Measurements from ENCODE around the gene GTF3A.

Gene GTF3A

DNA sequence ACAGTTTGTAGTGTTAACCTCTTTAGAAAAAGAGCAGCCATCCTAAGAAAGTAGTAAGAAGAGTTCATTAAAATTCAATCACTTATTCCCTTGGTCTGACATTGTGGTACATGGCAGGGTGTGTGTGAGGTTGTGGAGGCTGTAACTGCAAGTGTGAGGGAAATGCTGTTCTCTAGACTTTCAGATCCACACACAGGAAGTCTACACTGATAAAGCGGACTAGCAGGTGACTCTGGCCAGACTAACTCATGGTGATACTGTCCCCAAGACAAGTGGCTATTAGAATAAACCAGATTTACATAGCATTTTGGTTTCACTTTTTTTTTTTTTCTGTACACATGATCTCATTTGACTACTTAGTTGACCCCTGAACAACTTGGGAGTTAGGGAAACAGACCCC is 16.0 kb downstream of the GTF3A start:
- Histone ChIP-seq H3K27me3 (ENCODE audit: insufficient read depth, poor library complexity, severe bottlenecking) (no peaks in the 10 kb centered on the region), H3K9me3 (ENCODE audit: severe bottlenecking) (no peaks in the 10 kb centered on the region), H3K4me1 (ENCODE audit: insufficient read depth, poor library complexity, severe bottlenecking) (no peaks in the 10 kb centered on the region), H3K27ac (ENCODE audit: poor library complexity, severe bottlenecking) (no peak overlapping the region), H3K4me3 (ENCODE audit: severe bottlenecking) (no peak overlapping the region), H3K36me3 (ENCODE audit: low read depth) (peaks cover 16% of the 10 kb centered on the region)
- TF ChIP-seq, protein P1, sequence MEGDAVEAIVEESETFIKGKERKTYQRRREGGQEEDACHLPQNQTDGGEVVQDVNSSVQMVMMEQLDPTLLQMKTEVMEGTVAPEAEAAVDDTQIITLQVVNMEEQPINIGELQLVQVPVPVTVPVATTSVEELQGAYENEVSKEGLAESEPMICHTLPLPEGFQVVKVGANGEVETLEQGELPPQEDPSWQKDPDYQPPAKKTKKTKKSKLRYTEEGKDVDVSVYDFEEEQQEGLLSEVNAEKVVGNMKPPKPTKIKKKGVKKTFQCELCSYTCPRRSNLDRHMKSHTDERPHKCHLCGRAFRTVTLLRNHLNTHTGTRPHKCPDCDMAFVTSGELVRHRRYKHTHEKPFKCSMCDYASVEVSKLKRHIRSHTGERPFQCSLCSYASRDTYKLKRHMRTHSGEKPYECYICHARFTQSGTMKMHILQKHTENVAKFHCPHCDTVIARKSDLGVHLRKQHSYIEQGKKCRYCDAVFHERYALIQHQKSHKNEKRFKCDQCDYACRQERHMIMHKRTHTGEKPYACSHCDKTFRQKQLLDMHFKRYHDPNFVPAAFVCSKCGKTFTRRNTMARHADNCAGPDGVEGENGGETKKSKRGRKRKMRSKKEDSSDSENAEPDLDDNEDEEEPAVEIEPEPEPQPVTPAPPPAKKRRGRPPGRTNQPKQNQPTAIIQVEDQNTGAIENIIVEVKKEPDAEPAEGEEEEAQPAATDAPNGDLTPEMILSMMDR (IDR thresholded peaks at IDR 0.05; ENCODE audit: poor library complexity, severe bottlenecking): no peak
- no peak for DNase-seq (ENCODE audit: low spot score)
- no peak for ATAC-seq (ENCODE audit: low read depth)

DNA sequence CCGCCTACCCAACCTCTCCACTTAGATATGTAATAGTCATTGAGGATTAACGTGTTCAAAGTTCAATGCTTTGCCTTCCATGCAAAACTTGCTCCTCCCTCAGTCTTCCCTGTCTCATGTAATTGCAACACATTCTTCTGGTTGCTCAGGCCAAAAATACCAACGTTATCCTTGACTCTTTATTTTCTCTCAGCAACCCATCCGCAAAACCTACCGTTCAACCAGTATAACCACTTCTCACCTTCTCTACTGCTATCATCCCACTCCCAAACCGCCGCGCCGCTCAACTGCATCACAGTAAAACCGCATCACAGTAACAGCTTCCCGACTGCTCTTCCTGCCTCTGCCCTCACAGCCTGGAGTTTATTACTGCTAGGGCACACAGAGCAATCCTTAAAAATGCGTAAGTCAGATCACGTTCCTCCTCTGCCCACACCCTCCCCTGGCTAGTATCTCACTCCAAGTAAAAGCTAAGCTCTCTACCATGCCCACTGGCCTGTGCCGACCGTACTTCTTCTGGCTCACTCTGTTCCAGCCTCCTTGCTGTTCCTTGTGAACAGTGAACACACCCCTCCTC is 17.7 kb downstream of the GTF3A start:
- Histone ChIP-seq H3K36me3 (ENCODE audit: low read depth) (peaks cover 7% of the 10 kb centered on the region; the same call in 1 of the 2 replicates), H3K27me3 (ENCODE audit: insufficient read depth, poor library complexity, severe bottlenecking) (no peaks in the 10 kb centered on the region), H3K4me1 (ENCODE audit: insufficient read depth, poor library complexity, severe bottlenecking) (no peaks in the 10 kb centered on the region), H3K27ac (ENCODE audit: poor library complexity, severe bottlenecking) (no peak overlapping the region), H3K4me3 (ENCODE audit: severe bottlenecking) (no peak overlapping the region), H3K9me3 (ENCODE audit: severe bottlenecking) (no peaks in the 10 kb centered on the region)
- ATAC-seq (ENCODE audit: low read depth): no peak
- no peak for DNase-seq (ENCODE audit: low spot score)
- TF ChIP-seq, protein P1 (IDR thresholded peaks at IDR 0.05; ENCODE audit: poor library complexity, severe bottlenecking): no peak

DNA sequence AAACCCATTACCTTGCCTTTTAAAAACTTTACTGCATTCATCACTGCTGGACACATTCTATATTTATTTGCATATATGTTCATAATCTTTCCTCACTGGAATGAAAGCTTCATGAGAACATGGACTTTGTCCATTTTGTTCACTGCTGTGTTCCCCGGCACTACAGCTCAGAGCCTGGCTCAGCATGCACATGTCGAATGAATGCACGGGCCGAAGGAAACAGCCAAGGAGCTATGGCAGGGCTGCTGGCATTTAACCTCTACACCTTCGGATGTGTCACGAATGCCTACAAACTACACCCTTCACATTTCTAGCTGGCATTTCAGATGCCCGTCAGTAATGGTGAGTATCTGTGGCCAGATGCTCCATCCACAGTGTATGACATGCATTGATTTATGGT is 18.4 kb downstream of the GTF3A start:
- H3K27ac ChIP-seq (ENCODE audit: poor library complexity, severe bottlenecking): no peak overlapping the region
- no peak for DNase-seq (ENCODE audit: low spot score)
- no peak overlapping the region for H3K4me3 ChIP-seq (ENCODE audit: severe bottlenecking)
- H3K36me3 ChIP-seq (ENCODE audit: low read depth): peaks cover 7% of the 10 kb centered on the region; the same call in 1 of the 2 replicates
- H3K9me3 ChIP-seq (ENCODE audit: severe bottlenecking): no peaks in the 10 kb centered on the region
- no peak for ATAC-seq (ENCODE audit: low read depth)
- TF ChIP-seq, protein P1 (IDR thresholded peaks at IDR 0.05; ENCODE audit: poor library complexity, severe bottlenecking): no peak
- H3K4me1 ChIP-seq (ENCODE audit: insufficient read depth, poor library complexity, severe bottlenecking): no peaks in the 10 kb centered on the region
- no peaks in the 10 kb centered on the region for H3K27me3 ChIP-seq (ENCODE audit: insufficient read depth, poor library complexity, severe bottlenecking)

DNA sequence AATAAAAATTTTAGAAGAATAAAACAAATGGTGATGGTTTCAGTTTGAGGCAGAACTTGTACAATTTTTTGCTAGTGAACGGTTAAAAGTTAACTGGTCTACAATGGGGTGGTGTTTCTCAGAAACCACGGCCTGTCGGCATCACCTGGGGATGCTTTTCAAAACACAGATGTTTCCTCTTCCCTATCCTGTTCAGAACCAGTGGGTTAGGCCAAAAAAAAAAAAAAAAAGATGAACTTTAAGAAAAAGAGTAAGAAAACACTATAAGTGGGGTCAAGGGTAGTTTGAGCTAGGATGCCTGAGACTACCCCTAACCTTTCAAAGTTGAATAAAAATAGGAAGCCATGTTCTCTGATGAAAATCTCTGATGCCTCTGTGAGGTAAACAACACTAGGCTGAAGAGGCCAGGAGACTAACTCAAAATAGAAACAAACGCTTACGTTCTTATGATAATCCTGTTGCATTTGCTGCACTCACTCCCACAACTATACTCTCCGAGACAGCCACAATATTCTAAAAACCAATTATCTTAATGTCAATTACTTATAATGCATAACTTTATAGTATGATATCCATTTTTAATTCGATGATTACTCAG is 22.7 kb downstream of the GTF3A start:
- no peaks in the 10 kb centered on the region for H3K27me3 ChIP-seq (ENCODE audit: insufficient read depth, poor library complexity, severe bottlenecking)
- H3K4me1 ChIP-seq (ENCODE audit: insufficient read depth, poor library complexity, severe bottlenecking): peaks cover 7% of the 10 kb centered on the region
- no peak overlapping the region for H3K4me3 ChIP-seq (ENCODE audit: severe bottlenecking)
- TF ChIP-seq, protein P1 (IDR thresholded peaks at IDR 0.05; ENCODE audit: poor library complexity, severe bottlenecking): no peak
- H3K9me3 ChIP-seq (ENCODE audit: severe bottlenecking): no peaks in the 10 kb centered on the region
- H3K36me3 ChIP-seq (ENCODE audit: low read depth): peaks cover 7% of the 10 kb centered on the region; the same call in 1 of the 2 replicates
- DNase-seq (ENCODE audit: low spot score) (no peak), ATAC-seq (ENCODE audit: low read depth) (no peak)
- H3K27ac ChIP-seq (ENCODE audit: poor library complexity, severe bottlenecking): no peak overlapping the region

DNA sequence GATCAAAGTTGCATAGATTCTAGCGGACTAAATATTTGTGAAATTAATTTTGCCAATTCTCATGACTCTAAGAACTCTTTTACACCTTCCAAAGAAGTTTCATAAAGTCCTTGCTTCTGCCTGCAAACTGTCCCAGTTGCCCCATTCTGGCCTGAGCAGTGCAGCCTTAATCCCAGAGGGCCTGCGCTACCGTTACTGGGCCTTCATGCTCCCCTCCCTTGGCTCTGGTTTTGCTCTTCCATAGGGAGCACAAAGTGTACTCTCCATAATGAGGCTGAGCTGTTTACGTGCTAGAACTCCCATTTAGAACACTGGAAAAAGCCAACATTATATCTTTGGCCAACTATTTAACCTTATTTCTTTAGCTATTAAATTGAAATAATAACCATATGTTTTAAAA is 23.9 kb downstream of the GTF3A start:
- Histone ChIP-seq H3K27me3 (ENCODE audit: insufficient read depth, poor library complexity, severe bottlenecking) (no peaks in the 10 kb centered on the region), H3K4me3 (ENCODE audit: severe bottlenecking) (no peak overlapping the region), H3K4me1 (ENCODE audit: insufficient read depth, poor library complexity, severe bottlenecking) (peaks cover 7% of the 10 kb centered on the region), H3K36me3 (ENCODE audit: low read depth) (peaks cover 4% of the 10 kb centered on the region; the same call in 1 of the 2 replicates), H3K9me3 (ENCODE audit: severe bottlenecking) (no peaks in the 10 kb centered on the region), H3K27ac (ENCODE audit: poor library complexity, severe bottlenecking) (no peak overlapping the region)
- DNase-seq (ENCODE audit: low spot score) (no peak), ATAC-seq (ENCODE audit: low read depth) (no peak)
- TF ChIP-seq, protein P1 (IDR thresholded peaks at IDR 0.05; ENCODE audit: poor library complexity, severe bottlenecking): no peak
